Fibroblast of skin of left quadriceps (primary cell): ENCODE measurements around the gene PDRG1.

Source experiments
- DNase-seq, 2 experiments: peaks; one replicate each; pipeline ENCODE4 v3.0.0-alpha.2; 2013; ENCODE audit warnings: low read depth in 2 of 2

The PDRG1 gene

GRCh38 chr20:31951530-31952453 lies at the start of gene PDRG1:
TSS of gene PDRG1 (minus strand) at chr20:31952046. CDS start at chr20:31951961, 85 bp downstream.
- peak; percentile 90 for DNase-seq

- DNase-seq, result no peak
These were observed 46.4 kb upstream of the PDRG1 start for GRCh38 chr20:31998246-31998645.

- no peak for DNase-seq
These were observed 45.1 kb upstream of the PDRG1 start for GRCh38 chr20:31996996-31997395.

- DNase-seq, result no peak
These were observed 40.2 kb upstream of the PDRG1 start for GRCh38 chr20:31992086-31992485.

- DNase-seq, result no peak
These were observed 39.5 kb upstream of the PDRG1 start for GRCh38 chr20:31991339-31991705.

GRCh38 chr20:31990641-31991338 lies 38.9 kb upstream of the PDRG1 start:
- DNase-seq, result no peak

GRCh38 chr20:31989030-31989645 lies 37.3 kb upstream of the PDRG1 start:
- DNase-seq, result no peak

GRCh38 chr20:31988430-31989015 lies 36.7 kb upstream of the PDRG1 start:
- no peak for DNase-seq

GRCh38 chr20:31987744-31988143 lies 35.9 kb upstream of the PDRG1 start:
- DNase-seq, result no peak

GRCh38 chr20:31984981-31985471 lies 33.2 kb upstream of the PDRG1 start:
- DNase-seq, result no peak

- DNase-seq, result no peak
These were observed 29.9 kb upstream of the PDRG1 start for GRCh38 chr20:31981784-31982183.

- DNase-seq, result no peak
These were observed 28.0 kb upstream of the PDRG1 start for GRCh38 chr20:31979713-31980426.

- DNase-seq, result no peak
These were observed 25.2 kb upstream of the PDRG1 start for GRCh38 chr20:31977080-31977479.

- no peak for DNase-seq
These were observed 24.0 kb upstream of the PDRG1 start for GRCh38 chr20:31975874-31976273.

GRCh38 chr20:31974951-31975487 lies 23.2 kb upstream of the PDRG1 start:
- no peak for DNase-seq

- no peak for DNase-seq
These were observed 22.4 kb upstream of the PDRG1 start for GRCh38 chr20:31974296-31974695.

GRCh38 chr20:31972471-31973021 lies 20.7 kb upstream of the PDRG1 start:
- DNase-seq, result no peak

- DNase-seq, result no peak
These were observed 18.1 kb upstream of the PDRG1 start for GRCh38 chr20:31969991-31970390.

GRCh38 chr20:31968291-31969126 lies 16.7 kb upstream of the PDRG1 start:
- DNase-seq, result peak; percentile 18 to 21

- no peak for DNase-seq
These were observed 16.0 kb upstream of the PDRG1 start, which contains the start of gene XKR7 for GRCh38 chr20:31967830-31968249. TSS of gene XKR7 (plus strand) at chr20:31968151. CDS start at chr20:31968176, 25 bp downstream.
